ENCODE data around the gene TRIO. TPM values are rescaled to one million over a fixed set of nuclear protein-coding genes. Genes with fewer than 3 reads are reported as not detected.
A peak's percentile ranks its signal among the peaks of the same experiment; 100 is the strongest.
"Not testable (repeated sequence)": the region's sequence is repeated elsewhere in the genome, so short reads cannot be mapped to it uniquely, and the experiment has no call there.

Gene TRIO
- total RNA-seq, 4 donors from 2014 or later = 186 to 388 (median 285) TPM

GRCh38 chr5:14545862-14546261, 402.7 kb downstream of the TRIO start:
- intact Hi-C loops (cut with DNase I; ENCODE audit: low total_unique reads) = no loop called here
- peaks cover 4 to 5% of the 10 kb centered on the region in 2 donors for H3K9me3 ChIP-seq
- no peaks in the 10 kb centered on the region for H3K36me3 ChIP-seq
- H3K27me3 ChIP-seq = no peaks in the 10 kb centered on the region
- no peak for TF ChIP-seq EP300 (IDR thresholded peaks at IDR 0.05; ENCODE audit: low read depth)
- TF ChIP-seq POLR2A (IDR thresholded peaks at IDR 0.05) = no peak
- no peak for TF ChIP-seq POLR2AphosphoS5 (IDR thresholded peaks at IDR 0.05)
- TF ChIP-seq CTCF (IDR thresholded peaks at IDR 0.05) = no peak
- H3K27ac ChIP-seq = no peak overlapping the region
- WGBS, 2 donors (ENCODE audit: low coverage in 1 of 2) = 69% methylated on average over 1 of the region's 1 CpG; no CpG with 5 or more reads in 1 of the 2 donors
- no peak for DNase-seq
- in situ Hi-C loops (cut with MboI; ENCODE audit: low pct_ligation_motif_present in 1 of 4, low pct_unique_long_range_greater_than_20kb in 1 of 4, low sequenced_read_pairs in 3 of 4) = no loop called here
- H3K4me1 ChIP-seq = peaks cover 0 to 7% (median 3%) of the 10 kb centered on the region in 4 donors
- no peak overlapping the region for H3K4me3 ChIP-seq

GRCh38 chr5:14547666-14548065, 404.5 kb downstream of the TRIO start:
- Histone ChIP-seq H3K4me3 (no peak overlapping the region), H3K4me1 (peaks cover 0 to 15% (median 4%) of the 10 kb centered on the region in 4 donors), H3K27ac (no peak overlapping the region), H3K27me3 (no peaks in the 10 kb centered on the region), H3K36me3 (no peaks in the 10 kb centered on the region), H3K9me3 (no peaks in the 10 kb centered on the region)
- intact Hi-C loops (cut with DNase I; ENCODE audit: low total_unique reads) (no loop called here), in situ Hi-C loops (cut with MboI; ENCODE audit: low pct_ligation_motif_present in 1 of 4, low pct_unique_long_range_greater_than_20kb in 1 of 4, low sequenced_read_pairs in 3 of 4) (no loop called here)
- TF ChIP-seq POLR2AphosphoS5 (IDR thresholded peaks at IDR 0.05) = no peak
- TF ChIP-seq POLR2A (IDR thresholded peaks at IDR 0.05) = no peak
- TF ChIP-seq EP300 (IDR thresholded peaks at IDR 0.05; ENCODE audit: low read depth) = no peak
- no peak for TF ChIP-seq CTCF (IDR thresholded peaks at IDR 0.05)
- WGBS, 2 donors (ENCODE audit: low coverage in 1 of 2) = 88 to 94% methylated on average over 1 of the region's 1 CpG
- no peak for DNase-seq

GRCh38 chr5:14551211-14551610, 408.1 kb downstream of the TRIO start:
- in situ Hi-C loops (cut with MboI; ENCODE audit: low pct_ligation_motif_present in 1 of 4, low pct_unique_long_range_greater_than_20kb in 1 of 4, low sequenced_read_pairs in 3 of 4) = no loop called here
- Histone ChIP-seq H3K9me3 (no peaks in the 10 kb centered on the region), H3K4me3 (no peak overlapping the region), H3K36me3 (no peaks in the 10 kb centered on the region), H3K4me1 (peaks cover 0 to 19% (median 5%) of the 10 kb centered on the region in 4 donors), H3K27ac (peak overlapping the region; percentile 52 to 68 (median 62)), H3K27me3 (no peaks in the 10 kb centered on the region)
- intact Hi-C loops (cut with DNase I; ENCODE audit: low total_unique reads) = no loop called here
- TF ChIP-seq CTCF (IDR thresholded peaks at IDR 0.05) (no peak), EP300 (IDR thresholded peaks at IDR 0.05; ENCODE audit: low read depth) (no peak), POLR2A (IDR thresholded peaks at IDR 0.05) (no peak), POLR2AphosphoS5 (IDR thresholded peaks at IDR 0.05) (peak in 1 of 3 donors; percentile 53)
- WGBS, 2 donors (ENCODE audit: low coverage in 1 of 2) = 46 to 52% methylated on average over 2 to 3 of the region's 3 CpGs
- peak; percentile 73 for DNase-seq

DNA sequence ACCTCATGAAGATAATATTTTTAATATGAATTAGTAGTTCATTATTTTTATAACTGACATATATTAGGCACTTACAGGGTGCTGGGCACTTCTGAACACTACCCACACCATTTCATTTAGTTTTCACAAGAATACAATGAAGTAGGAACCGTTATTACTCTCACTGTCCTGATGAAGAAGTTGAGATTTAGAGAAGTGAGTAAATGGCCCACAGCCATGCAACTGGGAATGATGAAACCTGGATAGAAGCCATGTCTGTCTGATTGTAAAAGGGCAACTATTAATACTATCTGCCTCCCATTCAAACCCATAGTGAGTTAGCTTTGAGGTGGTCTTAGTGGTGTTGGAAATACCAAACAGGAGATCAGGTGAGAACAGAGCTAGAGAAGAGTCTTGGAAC, 408.9 kb downstream of the TRIO start:
- Histone ChIP-seq H3K4me3 (no peak overlapping the region), H3K27me3 (no peaks in the 10 kb centered on the region), H3K36me3 (no peaks in the 10 kb centered on the region), H3K4me1 (peaks cover 4 to 27% (median 11%) of the 10 kb centered on the region in 4 donors), H3K27ac (peak overlapping the region in 3 of 4 donors; percentile 29 to 68 (median 61)), H3K9me3 (no peaks in the 10 kb centered on the region)
- in situ Hi-C loops (cut with MboI; ENCODE audit: low pct_ligation_motif_present in 1 of 4, low pct_unique_long_range_greater_than_20kb in 1 of 4, low sequenced_read_pairs in 3 of 4) (no loop called here), intact Hi-C loops (cut with DNase I; ENCODE audit: low total_unique reads) (no loop called here)
- DNase-seq = no peak
- TF ChIP-seq CTCF (IDR thresholded peaks at IDR 0.05) (no peak), POLR2AphosphoS5 (IDR thresholded peaks at IDR 0.05) (no peak), EP300 (IDR thresholded peaks at IDR 0.05; ENCODE audit: low read depth) (no peak), POLR2A (IDR thresholded peaks at IDR 0.05) (no peak)
- 44 to 64% methylated on average over 1 of the region's 1 CpG for WGBS, 2 donors (ENCODE audit: low coverage in 1 of 2)

- H3K27me3 ChIP-seq; intact Hi-C loops (cut with DNase I; ENCODE audit: low total_unique reads): not testable (repeated sequence)
Measured at GRCh38 chr5:14554288-14554687, 411.1 kb downstream of the TRIO start.

More at GRCh38 chr5:14554288-14554687, 411.1 kb downstream of the TRIO start:
- H3K9me3 ChIP-seq; H3K4me3 ChIP-seq; H3K36me3 ChIP-seq; H3K27ac ChIP-seq; in situ Hi-C loops (cut with MboI; ENCODE audit: low pct_ligation_motif_present in 1 of 4, low pct_unique_long_range_greater_than_20kb in 1 of 4, low sequenced_read_pairs in 3 of 4); DNase-seq: not testable (repeated sequence)
- peaks cover 4 to 49% (median 28%) of the 10 kb centered on the region in 4 donors for H3K4me1 ChIP-seq
- 69 to 100% methylated on average over 1 to 3 of the region's 3 CpGs for WGBS, 2 donors (ENCODE audit: low coverage in 1 of 2)

Data from transverse colon (tissue), 4 donors.